Measurements from ENCODE around the gene TBX1.

The TBX1 gene

GRCh38 chr22:19760058-19760950 is at the start of gene TBX1:
TSS of gene TBX1 (plus strand) at chr22:19760778. CDS start at chr22:19760844, 66 bp downstream.
- DNase-seq (ENCODE audit: low read depth): no peak

- DNase-seq (ENCODE audit: low read depth): no peak
Observed at GRCh38 chr22:19713245-19713644, 47.3 kb upstream of the TBX1 start.

GRCh38 chr22:19713650-19714311 is 46.8 kb upstream of the TBX1 start:
- no peak for DNase-seq (ENCODE audit: low read depth)

- DNase-seq (ENCODE audit: low read depth): no peak
Observed at GRCh38 chr22:19714312-19715187, 46.0 kb upstream of the TBX1 start, which contains the start of gene SEPTIN5. TSS of gene SEPTIN5 (plus strand) at chr22:19714503. CDS start at chr22:19714589, 86 bp downstream.

- no peak for DNase-seq (ENCODE audit: low read depth)
Observed at GRCh38 chr22:19715188-19715930, 45.2 kb upstream of the TBX1 start.

- no peak for DNase-seq (ENCODE audit: low read depth)
Observed at GRCh38 chr22:19716041-19716828, 44.3 kb upstream of the TBX1 start.

GRCh38 chr22:19716829-19717105 is 43.8 kb upstream of the TBX1 start:
- DNase-seq (ENCODE audit: low read depth): no peak

GRCh38 chr22:19717181-19717580 is 43.4 kb upstream of the TBX1 start:
- DNase-seq (ENCODE audit: low read depth): no peak

- DNase-seq (ENCODE audit: low read depth): peak; percentile 62
Observed at GRCh38 chr22:19717691-19718455, 42.7 kb upstream of the TBX1 start.

GRCh38 chr22:19718456-19719049 is 42.0 kb upstream of the TBX1 start:
- no peak for DNase-seq (ENCODE audit: low read depth)

- DNase-seq (ENCODE audit: low read depth): no peak
Observed at GRCh38 chr22:19719050-19719482, 41.5 kb upstream of the TBX1 start.

- no peak for DNase-seq (ENCODE audit: low read depth)
Observed at GRCh38 chr22:19719488-19720021, 41.0 kb upstream of the TBX1 start.

- no peak for DNase-seq (ENCODE audit: low read depth)
Observed at GRCh38 chr22:19720150-19720827, 40.3 kb upstream of the TBX1 start.

GRCh38 chr22:19720999-19721329 is 39.6 kb upstream of the TBX1 start:
- no peak for DNase-seq (ENCODE audit: low read depth)

- no peak for DNase-seq (ENCODE audit: low read depth)
Observed at GRCh38 chr22:19721330-19722177, 39.0 kb upstream of the TBX1 start.

- no peak for DNase-seq (ENCODE audit: low read depth)
Observed at GRCh38 chr22:19722178-19722981, 38.2 kb upstream of the TBX1 start.

- DNase-seq (ENCODE audit: low read depth): no peak
Observed at GRCh38 chr22:19722982-19723231, 37.7 kb upstream of the TBX1 start.
